ENCODE data around the gene SLC25A30.

Gene SLC25A30, protein sequence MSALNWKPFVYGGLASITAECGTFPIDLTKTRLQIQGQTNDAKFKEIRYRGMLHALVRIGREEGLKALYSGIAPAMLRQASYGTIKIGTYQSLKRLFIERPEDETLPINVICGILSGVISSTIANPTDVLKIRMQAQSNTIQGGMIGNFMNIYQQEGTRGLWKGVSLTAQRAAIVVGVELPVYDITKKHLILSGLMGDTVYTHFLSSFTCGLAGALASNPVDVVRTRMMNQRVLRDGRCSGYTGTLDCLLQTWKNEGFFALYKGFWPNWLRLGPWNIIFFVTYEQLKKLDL

DNA sequence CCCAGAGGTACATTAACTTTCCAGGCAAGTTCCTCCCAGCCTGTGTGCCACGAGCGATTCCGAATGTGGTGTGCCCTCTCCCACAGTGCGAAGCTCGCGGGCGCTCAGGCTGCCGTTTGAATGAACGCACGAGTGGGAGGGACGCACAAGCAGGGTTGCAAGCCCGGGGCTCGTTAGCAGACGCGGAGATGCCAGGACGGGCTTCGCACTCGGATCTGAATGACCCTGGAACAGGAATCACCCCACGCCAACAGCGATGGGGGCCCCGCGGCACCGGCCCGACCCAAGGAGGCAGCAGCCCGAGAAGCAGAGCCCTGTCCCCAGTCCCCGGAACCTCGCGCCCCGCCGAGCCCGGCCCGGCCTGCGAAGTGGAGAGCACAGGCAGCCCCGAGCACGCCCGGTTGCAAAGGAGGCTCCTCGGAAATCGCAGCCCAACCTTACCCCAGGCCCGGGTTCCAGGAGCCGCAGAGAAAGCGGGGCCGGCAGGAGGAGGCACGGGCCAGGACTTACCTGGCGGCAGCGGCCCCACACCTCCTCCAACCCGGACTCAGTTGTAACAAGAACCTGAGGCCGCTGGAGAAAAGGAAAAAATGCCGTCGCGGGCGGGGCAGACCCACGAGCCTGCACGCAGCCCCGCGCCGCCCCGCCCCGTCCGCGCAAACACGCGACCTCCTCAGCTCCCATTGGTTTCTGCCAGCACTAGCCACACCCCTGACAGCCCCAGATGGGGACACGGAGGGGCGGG is at the start of gene SLC25A30:
SLC25A30 (minus strand) TSS at position 584 of the 745 bp plus-strand sequence. CDS start 6,948 bp downstream, outside the sequence.
- peak; percentile 74 to 85 for DNase-seq (ENCODE audit: low read depth in 2 of 2, low spot score in 1 of 2)

DNA sequence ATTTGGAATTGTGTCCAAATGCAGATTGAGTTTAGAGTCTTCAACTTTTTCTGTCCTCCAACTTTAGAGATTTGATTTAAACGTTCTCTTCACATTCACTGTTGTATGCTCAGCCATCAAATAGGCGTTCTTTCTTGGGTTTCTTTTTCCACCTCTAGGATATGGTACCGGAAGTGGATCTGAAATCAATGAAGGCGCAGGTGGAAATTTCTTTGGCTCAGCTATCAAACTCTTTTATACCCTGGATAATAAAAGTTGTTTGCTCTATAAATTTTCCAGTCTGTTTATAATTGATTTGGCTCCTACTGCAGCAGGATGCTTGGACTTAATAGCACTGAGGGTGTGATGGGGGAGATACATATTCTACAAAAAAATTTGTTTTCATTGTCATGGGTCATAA is 48.2 kb upstream of the SLC25A30 start:
- DNase-seq (ENCODE audit: low read depth in 2 of 2, low spot score in 1 of 2) = no peak

DNA sequence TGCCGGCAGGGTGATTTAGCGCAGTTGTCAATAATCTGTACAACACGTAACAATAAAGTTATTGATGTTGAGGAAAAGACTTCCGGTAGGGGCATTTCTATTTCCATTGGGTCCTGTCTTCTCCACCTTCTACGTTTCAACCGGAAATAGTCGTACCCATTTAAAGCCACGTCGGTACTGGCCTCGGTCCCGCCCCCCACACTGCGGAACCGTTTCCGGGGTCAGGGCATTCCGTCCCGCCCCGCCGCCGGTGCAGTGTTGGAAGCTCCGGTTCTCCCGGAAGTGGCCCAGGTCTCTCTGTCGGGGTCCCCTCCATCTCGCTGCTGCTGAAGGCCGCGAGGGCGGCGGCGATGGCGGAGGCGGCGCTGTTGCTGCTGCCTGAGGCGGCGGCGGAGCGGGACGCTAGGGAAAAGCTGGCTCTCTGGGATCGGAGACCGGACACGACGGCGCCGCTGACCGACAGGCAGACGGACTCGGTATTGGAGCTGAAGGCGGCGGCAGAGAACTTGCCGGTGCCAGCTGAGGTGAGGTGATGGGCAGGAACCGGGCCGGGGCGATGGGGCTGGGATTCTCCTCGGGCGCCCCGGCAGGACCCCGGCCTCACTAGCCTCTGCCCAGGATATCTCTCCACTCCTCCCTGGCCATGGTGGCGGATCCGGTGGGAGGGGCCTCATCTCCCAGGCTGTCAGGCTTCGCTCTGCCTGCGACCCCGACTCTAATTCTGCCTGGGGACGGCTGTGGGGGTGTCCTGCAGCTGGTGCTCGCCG is 46.7 kb upstream of the SLC25A30 start, which contains the start of gene COG3:
COG3 (plus strand) TSS at position 253 of the 767 bp plus-strand sequence; CDS start at position 351, 98 bp downstream.
- DNase-seq (ENCODE audit: low read depth in 2 of 2, low spot score in 1 of 2) = peak; percentile 86 to 88

DNA sequence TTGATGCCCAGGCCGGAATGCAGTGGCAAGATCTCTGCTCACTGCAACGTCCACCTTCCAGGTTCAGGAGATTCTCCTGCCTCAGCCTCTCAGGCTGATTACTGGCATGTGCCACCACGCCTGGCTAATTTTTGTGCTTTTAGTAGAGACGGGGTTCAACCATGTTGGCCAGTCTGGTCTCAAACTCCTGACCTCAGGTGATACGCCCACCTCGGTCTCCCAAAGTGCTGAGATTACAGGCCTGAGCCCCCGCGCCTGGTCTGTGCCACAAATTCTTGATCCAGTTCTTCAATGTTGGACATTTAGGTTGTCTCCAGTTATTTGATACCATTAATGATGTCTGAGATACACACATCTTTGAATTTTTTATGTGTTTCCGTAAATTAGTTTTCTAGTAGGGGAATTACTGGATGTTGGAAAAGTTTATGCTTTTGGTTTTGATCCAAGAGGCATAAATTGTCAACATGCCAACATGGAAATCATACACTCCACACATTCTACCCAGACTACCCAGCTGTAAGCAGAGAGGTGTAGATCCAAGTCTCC is 46.0 kb upstream of the SLC25A30 start:
- DNase-seq (ENCODE audit: low read depth in 2 of 2, low spot score in 1 of 2) = no peak

DNA sequence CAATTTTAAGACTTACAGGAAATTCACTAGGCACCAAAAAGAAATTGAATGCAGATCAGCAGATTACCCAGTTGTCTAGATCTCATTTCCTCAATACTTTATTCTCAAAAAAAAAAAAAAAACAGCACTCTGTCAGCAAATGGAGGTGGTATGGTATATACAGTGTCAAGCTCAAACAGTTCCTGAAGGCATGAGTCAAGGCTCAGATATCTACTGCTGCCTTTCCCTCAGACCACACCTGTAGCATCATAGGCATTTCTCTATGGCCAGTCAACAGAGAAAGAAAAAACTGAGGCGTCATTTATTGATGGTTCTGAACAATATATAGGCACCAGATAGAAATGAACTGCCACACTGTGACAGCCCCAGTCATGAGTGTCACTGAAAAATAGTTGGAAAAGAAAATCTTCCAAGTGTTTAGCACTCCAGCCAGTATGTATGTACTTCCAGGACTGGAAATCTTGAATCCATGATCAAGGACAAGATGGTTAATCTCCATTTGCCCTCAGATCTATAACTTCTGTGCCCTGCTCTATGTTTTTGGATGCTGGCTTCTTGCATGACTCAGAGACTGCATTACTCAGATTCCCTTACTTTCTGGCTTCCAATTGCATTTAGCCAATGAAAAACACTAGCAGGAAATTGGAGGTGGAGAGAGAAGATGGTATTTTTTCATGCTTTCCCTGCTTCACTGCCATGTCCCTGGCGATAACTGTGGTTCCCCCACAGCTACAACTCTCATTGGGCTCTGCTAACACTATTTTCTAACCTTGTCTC is 38.2 kb upstream of the SLC25A30 start:
- no peak for DNase-seq (ENCODE audit: low read depth in 2 of 2, low spot score in 1 of 2)

DNA sequence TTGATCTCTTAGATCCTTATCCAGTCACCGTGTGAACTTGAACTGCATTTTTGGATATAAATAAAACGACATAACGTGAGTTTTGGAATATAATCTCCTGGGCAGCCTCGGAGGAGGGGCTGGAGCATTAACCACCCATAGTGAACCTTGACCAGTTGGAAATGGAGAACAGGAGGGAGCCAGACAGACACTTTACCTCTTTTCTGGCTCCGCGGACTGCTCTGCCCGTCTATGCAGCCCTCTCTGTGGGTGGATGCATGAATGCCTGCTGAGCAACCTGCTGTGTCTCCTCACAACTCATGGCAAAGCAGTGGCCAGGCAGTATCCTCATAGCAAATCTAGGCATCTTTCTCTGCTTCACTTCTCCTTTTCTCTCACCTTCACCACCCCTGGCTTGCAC is 36.0 kb upstream of the SLC25A30 start:
- no peak for DNase-seq (ENCODE audit: low read depth in 2 of 2, low spot score in 1 of 2)

DNA sequence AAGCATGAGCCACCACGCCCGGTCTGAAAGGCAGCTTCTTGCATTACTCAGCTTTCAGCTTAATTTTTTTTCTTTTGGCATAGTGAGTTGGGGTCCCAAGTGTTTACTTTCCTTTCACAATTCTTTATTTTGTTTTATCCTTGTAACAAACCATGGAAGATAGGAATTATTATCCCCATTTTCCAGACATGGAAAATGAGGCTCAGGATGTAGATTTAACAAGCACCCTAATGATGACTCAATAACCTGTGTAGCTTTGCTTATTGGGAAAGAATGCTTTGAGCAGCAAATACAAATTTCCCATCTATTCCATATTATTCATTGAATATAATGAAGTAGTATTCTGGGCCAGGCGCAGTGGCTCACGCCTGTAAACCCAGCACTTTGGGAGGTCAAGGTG is 33.1 kb upstream of the SLC25A30 start:
- no peak for DNase-seq (ENCODE audit: low read depth in 2 of 2, low spot score in 1 of 2)

DNA sequence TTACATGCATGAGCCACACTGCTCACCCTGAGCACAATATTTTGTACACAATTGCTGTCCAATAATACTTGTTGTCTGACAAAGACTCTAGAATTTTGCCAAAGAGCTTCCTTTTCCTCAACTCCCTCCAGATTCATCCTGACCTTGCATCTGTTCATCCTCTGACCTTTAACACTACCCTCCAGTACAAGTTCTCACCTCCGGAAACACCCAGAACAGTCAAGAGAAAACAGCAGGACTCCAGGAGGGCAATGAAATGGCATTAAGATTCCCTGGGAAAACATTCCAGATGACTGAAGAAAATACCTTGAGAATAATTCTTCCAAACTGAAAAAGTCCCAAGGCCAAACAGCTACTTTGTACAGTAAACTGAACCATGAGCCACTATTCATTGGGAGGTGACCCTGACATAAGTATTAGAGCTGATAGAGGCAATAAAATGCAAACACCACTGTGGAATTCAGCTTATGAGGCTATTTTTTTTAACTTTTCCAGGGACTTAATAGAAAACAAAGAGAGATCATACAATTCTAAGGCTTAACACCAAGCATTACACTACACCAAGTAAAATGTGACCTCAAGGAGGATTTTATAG is 30.9 kb upstream of the SLC25A30 start:
- DNase-seq (ENCODE audit: low read depth in 2 of 2, low spot score in 1 of 2) = no peak

DNA sequence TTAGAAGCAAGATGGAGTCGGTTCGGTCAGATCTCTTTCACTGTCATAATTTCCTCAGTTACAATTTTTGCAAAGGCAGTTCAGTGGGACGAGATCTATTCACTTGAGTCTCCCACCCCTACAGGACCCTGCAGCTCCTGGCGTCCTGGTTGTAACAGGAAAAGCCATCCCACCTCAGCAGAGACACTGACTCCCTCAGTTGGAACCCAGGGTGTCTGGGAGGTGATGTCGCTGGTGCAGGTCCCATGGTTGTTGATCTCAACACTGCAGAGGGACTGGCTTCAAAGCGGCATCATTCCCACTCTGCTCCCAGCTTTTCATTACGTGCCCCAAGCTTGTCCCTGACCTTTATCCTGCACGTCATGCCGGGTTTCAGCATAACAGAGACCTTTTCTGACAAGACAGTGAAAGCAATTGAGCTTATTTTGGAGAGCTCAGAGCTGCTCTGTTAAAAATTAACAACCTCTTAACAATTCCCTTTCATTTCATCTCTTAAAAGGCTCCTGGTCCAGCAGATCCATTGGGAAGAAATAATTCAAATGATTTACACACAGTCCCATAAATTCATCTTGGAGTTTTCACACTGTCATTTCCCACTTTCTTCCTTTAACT is 29.0 kb upstream of the SLC25A30 start:
- no peak for DNase-seq (ENCODE audit: low read depth in 2 of 2, low spot score in 1 of 2)

DNA sequence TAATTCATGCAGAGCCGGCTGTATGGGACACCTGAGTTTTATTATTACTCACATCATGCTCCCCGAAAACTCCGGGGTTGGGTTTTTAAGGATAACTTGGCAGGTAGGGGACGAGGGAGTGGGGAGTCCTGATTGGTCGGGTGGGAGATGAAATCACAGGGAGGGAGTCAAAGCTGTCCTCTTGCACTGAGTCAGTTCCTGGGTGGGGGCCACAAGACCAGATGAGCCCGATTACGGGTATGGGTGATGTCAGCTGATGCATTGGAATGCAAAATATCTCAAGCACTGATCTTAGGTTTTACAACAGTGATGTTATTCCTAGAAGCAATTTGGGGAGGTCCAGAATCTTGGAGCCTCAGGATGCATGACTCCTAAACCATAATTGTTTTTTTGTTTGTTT is 28.0 kb upstream of the SLC25A30 start:
- no peak for DNase-seq (ENCODE audit: low read depth in 2 of 2, low spot score in 1 of 2)

DNA sequence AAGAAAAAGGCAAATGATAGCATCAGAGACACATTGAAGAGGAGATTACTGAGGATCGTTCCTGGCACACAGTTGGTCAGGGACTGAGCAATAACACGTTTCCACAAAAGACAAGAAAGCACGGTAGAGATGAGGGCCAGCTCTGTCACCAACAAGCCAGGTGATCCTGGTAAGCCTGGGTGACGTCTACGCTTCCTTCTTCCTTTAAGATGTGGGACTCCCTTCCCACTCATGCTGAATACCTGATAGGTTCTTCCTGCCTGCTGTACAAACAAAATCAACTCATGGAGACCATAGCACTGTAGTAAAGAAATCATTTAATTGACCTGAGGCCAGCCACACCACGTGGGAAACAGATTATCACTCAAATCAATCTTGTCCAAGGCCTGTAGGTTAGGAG is 26.9 kb upstream of the SLC25A30 start:
- DNase-seq (ENCODE audit: low read depth in 2 of 2, low spot score in 1 of 2) = no peak

DNA sequence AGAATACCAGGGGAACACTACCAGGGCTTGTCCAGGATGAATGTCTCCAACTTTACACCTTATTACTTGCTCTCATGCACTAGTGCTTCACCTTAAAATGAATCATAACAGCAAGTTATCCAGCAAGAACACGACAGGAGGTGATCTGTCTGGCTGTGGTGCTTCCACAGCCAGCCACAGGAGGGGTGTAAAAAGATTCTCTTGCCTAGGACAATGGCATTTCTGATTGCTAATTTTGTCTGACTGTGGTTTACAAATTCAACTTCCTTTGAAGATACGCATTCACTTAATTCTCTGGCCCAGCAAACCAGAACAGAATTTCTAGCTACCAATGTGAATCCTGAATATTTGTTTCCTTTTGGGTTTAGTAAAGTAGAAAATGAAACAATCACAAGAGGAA is 23.5 kb upstream of the SLC25A30 start:
- DNase-seq (ENCODE audit: low read depth in 2 of 2, low spot score in 1 of 2) = no peak

DNA sequence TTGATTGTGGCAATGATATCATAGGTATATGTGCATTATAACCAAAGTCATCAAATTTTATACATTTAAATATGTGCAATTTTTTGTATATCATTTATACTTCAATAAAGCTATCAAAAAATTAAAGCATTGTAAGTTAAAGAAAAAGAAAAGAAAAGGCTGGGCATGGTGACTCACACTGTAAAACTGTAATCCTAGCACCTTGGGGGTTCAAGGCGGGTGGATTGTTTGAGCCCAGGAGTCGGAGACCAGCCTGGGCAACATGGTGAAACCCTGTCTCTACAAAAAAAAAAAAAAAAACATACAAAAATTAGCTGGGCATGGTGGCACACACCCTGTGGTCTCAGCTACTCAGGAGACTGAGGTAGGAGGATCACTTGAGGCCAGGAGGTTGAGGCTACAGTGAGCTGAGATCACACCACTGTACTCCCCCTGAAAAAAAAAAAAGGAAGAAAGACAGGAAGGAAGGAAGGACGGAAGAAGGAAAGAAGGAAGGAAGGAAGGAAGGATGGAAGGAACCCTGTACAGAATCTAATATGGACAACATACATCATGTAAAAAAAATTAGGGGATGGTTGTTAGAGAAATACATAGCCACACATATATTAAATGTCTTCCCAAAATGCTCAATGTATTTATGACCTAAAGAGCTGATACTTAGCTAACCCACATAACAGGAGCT is 21.7 kb upstream of the SLC25A30 start:
- DNase-seq (ENCODE audit: low read depth in 2 of 2, low spot score in 1 of 2) = no peak

DNA sequence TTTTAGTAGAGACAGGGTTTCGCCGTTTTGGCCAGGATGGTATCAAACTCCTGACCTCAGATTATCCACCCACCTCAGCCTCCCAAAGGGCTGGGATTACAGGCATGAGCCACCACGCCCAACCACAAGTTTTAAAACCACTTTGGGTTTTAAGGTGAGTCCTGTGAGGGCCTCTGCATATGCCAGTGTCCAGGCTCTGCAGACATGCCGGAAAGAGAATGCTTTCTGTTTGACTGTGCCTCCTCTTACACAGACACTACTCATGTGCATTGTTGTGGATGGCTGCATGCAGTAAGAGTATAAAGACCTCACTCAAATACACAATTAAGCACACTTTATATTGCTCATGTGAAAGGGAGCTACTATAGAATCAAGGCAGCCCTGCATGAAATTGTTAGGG is 20.8 kb upstream of the SLC25A30 start:
- DNase-seq (ENCODE audit: low read depth in 2 of 2, low spot score in 1 of 2) = no peak

DNA sequence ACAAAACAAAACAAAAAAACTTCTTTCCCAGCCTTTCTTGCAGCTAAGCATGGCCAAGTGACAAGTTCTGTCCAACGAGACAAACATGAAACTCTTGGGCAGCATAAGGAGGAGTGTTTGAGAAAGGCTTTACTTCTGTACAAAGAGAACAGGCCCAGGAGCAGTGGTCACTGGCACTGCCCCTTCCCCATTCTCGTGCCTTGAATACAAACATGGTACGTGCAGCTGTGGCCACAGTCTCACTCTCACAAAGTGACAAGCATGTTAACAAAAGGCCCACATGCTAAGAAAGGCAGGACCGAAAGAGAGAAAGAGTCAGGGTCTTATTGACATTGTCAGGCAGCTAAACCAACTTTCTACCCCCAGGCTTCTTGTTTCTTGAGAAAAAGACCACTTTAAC is 19.8 kb upstream of the SLC25A30 start:
- no peak for DNase-seq (ENCODE audit: low read depth in 2 of 2, low spot score in 1 of 2)

DNA sequence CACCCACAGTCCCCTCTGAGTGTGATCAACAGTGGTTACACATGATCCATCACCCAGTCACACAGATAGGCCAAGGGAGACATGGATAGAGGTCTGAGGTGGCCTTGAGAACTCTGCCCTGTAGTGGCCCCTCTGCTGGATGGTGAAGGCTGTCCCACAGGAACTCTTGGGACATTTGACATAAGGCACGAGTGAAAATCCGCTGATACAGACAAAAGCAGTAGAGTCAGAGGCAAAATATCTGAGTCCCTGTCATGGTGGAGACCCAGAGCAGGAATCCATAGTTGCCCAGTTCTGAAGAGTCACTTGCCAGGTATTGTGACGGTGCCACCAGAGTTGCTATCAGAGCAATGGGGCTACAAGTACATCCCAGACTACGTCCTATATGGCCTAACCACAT is 18.8 kb upstream of the SLC25A30 start:
- no peak for DNase-seq (ENCODE audit: low read depth in 2 of 2, low spot score in 1 of 2)

DNA sequence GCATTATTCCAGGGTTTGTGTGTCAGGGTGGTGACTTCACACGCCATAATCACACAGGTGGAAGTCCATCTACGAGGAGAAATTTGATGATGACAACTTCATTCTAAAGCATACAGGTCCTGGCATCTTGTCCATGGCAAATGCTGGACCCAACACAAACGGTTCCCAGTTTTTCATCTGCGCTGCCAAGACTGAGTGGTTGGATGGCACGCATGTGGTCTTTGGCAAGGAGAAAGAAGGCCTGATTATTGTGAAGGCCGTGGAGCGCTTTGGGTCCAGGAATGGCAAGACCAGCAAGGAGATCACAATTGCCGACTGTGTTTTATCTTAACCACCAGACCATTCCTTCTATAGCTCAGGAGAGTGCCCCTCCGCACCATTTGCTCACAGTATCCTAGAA is 18.2 kb upstream of the SLC25A30 start:
- DNase-seq (ENCODE audit: low read depth in 2 of 2, low spot score in 1 of 2) = no peak

DNA sequence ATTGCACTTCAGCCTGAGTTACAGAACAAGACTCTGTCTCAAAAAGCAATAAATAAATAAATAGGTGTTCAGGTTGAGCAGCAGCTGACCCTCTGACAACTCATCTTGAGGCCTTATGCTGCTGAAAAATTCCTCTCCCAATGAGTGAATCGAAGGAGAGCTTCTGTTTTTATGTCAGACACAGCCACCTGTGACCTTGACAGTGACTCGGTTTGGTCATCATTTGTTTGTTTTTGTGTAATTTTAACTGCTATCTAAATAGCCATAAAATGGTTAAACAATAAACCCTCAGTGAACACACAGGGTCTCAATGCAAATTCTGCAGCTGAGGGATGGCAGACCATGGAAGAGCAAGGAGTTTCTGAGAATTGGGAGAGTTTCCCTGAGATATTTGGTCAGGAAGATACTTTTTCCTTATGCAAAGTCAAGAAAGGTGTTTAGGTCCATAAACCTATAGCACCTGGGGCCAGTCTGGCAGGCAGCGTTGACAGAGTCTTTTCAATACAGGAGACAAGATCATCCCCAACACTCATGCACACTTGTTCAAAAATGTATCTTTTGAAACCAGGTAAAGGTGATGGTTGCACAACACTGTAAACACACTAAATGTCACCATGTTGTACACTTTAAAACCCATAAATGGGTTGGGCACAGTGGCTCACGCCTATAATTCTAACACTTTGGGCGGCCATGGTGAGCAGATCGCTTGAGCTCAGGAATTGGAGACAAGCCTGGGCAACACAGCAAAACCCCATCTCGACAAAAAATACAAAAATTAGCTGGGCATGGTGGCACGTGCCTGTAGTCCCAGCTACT is 16.6 kb upstream of the SLC25A30 start:
- no peak for DNase-seq (ENCODE audit: low read depth in 2 of 2, low spot score in 1 of 2)

DNA sequence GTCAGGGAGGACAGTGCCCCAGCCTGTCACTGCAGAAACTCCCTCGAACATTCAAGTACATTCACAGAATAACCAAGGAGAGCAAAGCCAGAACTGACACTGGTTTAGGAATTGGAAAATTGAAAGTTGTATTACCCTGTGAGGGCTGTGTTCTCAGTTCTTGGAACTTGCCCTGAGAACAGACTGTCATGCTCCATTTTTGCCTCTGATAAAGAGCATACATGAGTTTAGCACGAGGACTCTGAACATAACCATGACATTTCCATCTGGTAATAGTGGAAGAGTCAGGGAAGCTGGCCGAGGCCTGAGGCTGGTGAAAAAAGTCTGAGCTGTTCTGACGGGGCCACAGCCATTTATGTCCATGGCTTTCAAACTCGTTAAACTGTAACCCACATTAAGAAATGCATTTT is 15.2 kb upstream of the SLC25A30 start:
- no peak for DNase-seq (ENCODE audit: low read depth in 2 of 2, low spot score in 1 of 2)
